Caco-2 (cell line): ENCODE data around the gene SUV39H1. TPM values are rescaled to one million over a fixed set of nuclear protein-coding genes. Genes with fewer than 3 reads are reported as not detected.

Experiments used
- BruUV-seq: library from RNA; stranded (reverse); fragments of 400-500 nt; replicated peaks from 2 replicates; lab custom pipeline; 2021; lab: Mats Ljungman, UMichigan
- CTCF ChIA-PET: fragments of 300-600 bp; sonication (Branson Sonifier 250); formaldehyde crosslinking; loops from one replicate; lab custom pipeline; 2022; ENCODE audit warnings: antibody characterized with exemption; lab: Charles Lee
- POLR2A ChIA-PET: fragments of 300-600 bp; sonication (Branson Sonifier 250); formaldehyde crosslinking; loops from one replicate; lab custom pipeline; 2022; ENCODE audit warnings: antibody characterized with exemption; lab: Charles Lee
- DNase-seq, 2 experiments: peaks; one replicate each; pipeline versions ENCODE4 v3.0.0 to v3.0.0-alpha.2; 2020 to 2022
- H3K27me3 ChIP-seq: replicated peaks from 2 replicates; pipeline ENCODE4 v1.6.0; 2011; ENCODE audit warnings: low read length; ENCODE audit not compliant: control insufficient read depth, insufficient read depth
- H3K36me3 ChIP-seq: 2 replicates; pipeline ENCODE4 v1.5.1; 2011; ENCODE audit warnings: low read length; ENCODE audit not compliant: control insufficient read depth, insufficient read depth
- H3K4me1 ChIP-seq: fragments of 250-450 bp; sonication (Bioruptor Pico); 2 replicates; pipeline ENCODE4 v1.5.1; 2020; ENCODE audit warnings: mild to moderate bottlenecking
- H3K4me3 ChIP-seq: 2 replicates; pipeline ENCODE4 v1.5.1; 2011; ENCODE audit warnings: low read depth, mild to moderate bottlenecking, control low read depth, low read length
- H3K9me3 ChIP-seq: fragments of 250-450 bp; sonication (Bioruptor Pico); 2 replicates; pipeline ENCODE4 v1.5.1; 2020; ENCODE audit warnings: mild to moderate bottlenecking, moderate library complexity
- H3K27ac Mint-ChIP-seq: one replicate; pipeline ENCODE4 v1.8.0; 2022; ENCODE audit warnings: mixed read lengths; ENCODE audit not compliant: unreplicated experiment
- H3K27me3 Mint-ChIP-seq: one replicate; pipeline ENCODE4 v1.8.0; 2022; ENCODE audit warnings: mixed read lengths; ENCODE audit not compliant: insufficient read depth, unreplicated experiment
- H3K36me3 Mint-ChIP-seq: one replicate; pipeline ENCODE4 v1.8.0; 2022; ENCODE audit warnings: mild to moderate bottlenecking, mixed read lengths; ENCODE audit not compliant: insufficient read depth, unreplicated experiment
- H3K4me1 Mint-ChIP-seq: one replicate; pipeline ENCODE4 v1.8.0; 2022; ENCODE audit warnings: low read depth, mixed read lengths; ENCODE audit not compliant: unreplicated experiment
- H3K4me3 Mint-ChIP-seq: one replicate; pipeline ENCODE4 v1.8.0; 2022; ENCODE audit warnings: mild to moderate bottlenecking, moderate library complexity, mixed read lengths; ENCODE audit not compliant: unreplicated experiment
- H3K9me3 Mint-ChIP-seq: one replicate; pipeline ENCODE4 v1.8.0; 2022; ENCODE audit warnings: mixed read lengths; ENCODE audit not compliant: unreplicated experiment
- CTCF ChIP-seq, 2 experiments: fragments of 200-600 bp in 1 of 2; IDR thresholded peaks; 1 replicate in 1 of 2; 2 replicates in 1 of 2; pipeline versions ENCODE4 v1.5.1 to v1.8.0; 2011 to 2022; ENCODE audit warnings: antibody characterized with exemption in 1 of 2, control low read depth in 1 of 2, inconsistent platforms in 1 of 2, low read depth in 1 of 2, low read length in 1 of 2, mild to moderate bottlenecking in 1 of 2, moderate library complexity in 1 of 2; ENCODE audit not compliant: insufficient read depth in 1 of 2, severe bottlenecking in 1 of 2, unreplicated experiment in 1 of 2
- intact Hi-C: fragments of 100-400 bp; cut with micrococcal nuclease; formaldehyde crosslinking; loops from one replicate; pipeline ENCODE4 v1.10.0; 2022; ENCODE audit not compliant: unreplicated experiment
- total RNA-seq: library from RNA; stranded (reverse); gene quantifications from 2 replicates; pipeline ENCODE4 v1.2.3, GENCODE V29; 2022

SUV39H1 gene
- total RNA-seq, 1 experiment from 2014 or later: 15.8 TPM

GRCh38 chrX:48698306-48698705 lies 1.8 kb downstream of the SUV39H1 start:
- BruUV-seq: no TSS peak
- no peak overlapping the region for H3K4me3 Mint-ChIP-seq
- H3K4me1 Mint-ChIP-seq: peaks cover 7% of the 10 kb centered on the region
- H3K27me3 ChIP-seq: no peaks in the 10 kb centered on the region
- H3K9me3 Mint-ChIP-seq: no peaks in the 10 kb centered on the region
- H3K36me3 ChIP-seq: no peaks in the 10 kb centered on the region
- intact Hi-C loops: loop anchor here (5.0 kb wide), 1 partner anchor 104 kb away; the partner anchor contains the start of gene HDAC6
- H3K36me3 Mint-ChIP-seq: peaks cover 21% of the 10 kb centered on the region
- no peaks in the 10 kb centered on the region for H3K4me1 ChIP-seq
- ChIA-PET CTCF (no interaction called here), POLR2A (no interaction called here)
- no peaks in the 10 kb centered on the region for H3K9me3 ChIP-seq
- DNase-seq: no peak
- no peak for TF ChIP-seq CTCF (IDR thresholded peaks at IDR 0.05; ENCODE audit: insufficient read depth in 1 of 2, low read depth in 1 of 2, low read length in 1 of 2, severe bottlenecking in 1 of 2, unreplicated experiment in 1 of 2)
- no peak overlapping the region for H3K4me3 ChIP-seq
- no peak overlapping the region for H3K27ac Mint-ChIP-seq
- no peaks in the 10 kb centered on the region for H3K27me3 Mint-ChIP-seq

DNA sequence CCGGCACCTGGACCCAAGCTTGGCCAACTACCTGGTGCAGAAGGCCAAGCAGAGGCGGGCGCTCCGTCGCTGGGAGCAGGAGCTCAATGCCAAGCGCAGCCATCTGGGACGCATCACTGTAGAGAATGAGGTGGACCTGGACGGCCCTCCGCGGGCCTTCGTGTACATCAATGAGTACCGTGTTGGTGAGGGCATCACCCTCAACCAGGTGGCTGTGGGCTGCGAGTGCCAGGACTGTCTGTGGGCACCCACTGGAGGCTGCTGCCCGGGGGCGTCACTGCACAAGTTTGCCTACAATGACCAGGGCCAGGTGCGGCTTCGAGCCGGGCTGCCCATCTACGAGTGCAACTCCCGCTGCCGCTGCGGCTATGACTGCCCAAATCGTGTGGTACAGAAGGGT lies 3.7 kb downstream of the SUV39H1 start:
- H3K9me3 ChIP-seq: no peaks in the 10 kb centered on the region
- H3K4me1 ChIP-seq: 0 out of 2 replicates have a peak, but pooled peaks cover 4% of the 10 kb centered on the region
- BruUV-seq: no TSS peak
- Mint-ChIP-seq H3K36me3 (peaks cover 29% of the 10 kb centered on the region), H3K4me1 (peaks cover 14% of the 10 kb centered on the region), H3K9me3 (no peaks in the 10 kb centered on the region), H3K27me3 (no peaks in the 10 kb centered on the region), H3K4me3 (no peak overlapping the region), H3K27ac (no peak overlapping the region)
- no peak for DNase-seq
- H3K4me3 ChIP-seq: no peak overlapping the region
- no peaks in the 10 kb centered on the region for H3K36me3 ChIP-seq
- TF ChIP-seq CTCF (IDR thresholded peaks at IDR 0.05; ENCODE audit: insufficient read depth in 1 of 2, low read depth in 1 of 2, low read length in 1 of 2, severe bottlenecking in 1 of 2, unreplicated experiment in 1 of 2): no peak
- POLR2A ChIA-PET: no interaction called here
- no peaks in the 10 kb centered on the region for H3K27me3 ChIP-seq
- intact Hi-C loops: no loop called here
- CTCF ChIA-PET: no interaction called here

DNA sequence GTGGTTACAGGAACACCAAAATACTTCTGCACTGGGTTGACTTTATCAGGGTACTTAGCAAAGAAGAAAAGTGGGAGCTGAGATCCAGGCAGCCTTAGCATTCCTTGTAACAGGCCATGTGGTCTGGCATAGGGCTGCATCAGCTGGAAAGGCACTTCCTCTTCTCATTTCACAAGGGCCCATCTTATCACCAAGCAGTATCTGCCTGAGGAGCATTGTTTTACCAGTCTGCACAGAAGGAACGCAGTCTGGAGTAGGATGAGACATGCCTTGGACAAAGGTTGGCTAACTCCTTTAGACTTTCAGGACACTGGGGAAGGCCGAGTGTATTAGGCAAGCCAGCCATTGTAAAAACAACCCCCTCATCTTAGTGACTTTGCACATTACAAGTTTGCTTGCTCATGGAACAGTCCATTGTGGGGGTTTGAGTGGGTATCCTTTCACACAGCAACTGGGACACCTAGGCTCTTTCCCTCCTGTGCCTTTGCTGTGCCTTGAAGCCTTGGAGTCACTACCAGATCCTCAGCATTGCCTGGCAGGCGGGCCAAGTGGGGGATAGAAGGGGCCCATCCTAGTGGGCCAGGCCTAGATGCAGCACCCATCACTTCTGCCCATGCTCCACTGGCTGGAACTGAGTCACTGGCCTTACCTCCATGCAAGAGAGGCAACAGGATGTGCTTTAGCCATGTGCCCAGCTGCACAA lies 4.6 kb downstream of the SUV39H1 start:
- Histone ChIP-seq H3K4me3 (no peak overlapping the region), H3K4me1 (0 out of 2 replicates have a peak, but pooled peaks cover 4% of the 10 kb centered on the region), H3K9me3 (no peaks in the 10 kb centered on the region), H3K27me3 (no peaks in the 10 kb centered on the region), H3K36me3 (no peaks in the 10 kb centered on the region)
- DNase-seq: no peak
- POLR2A ChIA-PET: no interaction called here
- Mint-ChIP-seq H3K27ac (no peak overlapping the region), H3K9me3 (no peaks in the 10 kb centered on the region), H3K4me1 (peaks cover 14% of the 10 kb centered on the region), H3K36me3 (peaks cover 25% of the 10 kb centered on the region), H3K27me3 (no peaks in the 10 kb centered on the region), H3K4me3 (no peak overlapping the region)
- no TSS peak for BruUV-seq
- intact Hi-C loops: no loop called here
- TF ChIP-seq CTCF (IDR thresholded peaks at IDR 0.05; ENCODE audit: insufficient read depth in 1 of 2, low read depth in 1 of 2, low read length in 1 of 2, severe bottlenecking in 1 of 2, unreplicated experiment in 1 of 2): no peak
- CTCF ChIA-PET: no interaction called here
